ENCODE measurements around the gene OR4D5. TPM values are rescaled to one million over a fixed set of nuclear protein-coding genes. Genes with fewer than 3 reads are reported as not detected.

Gene OR4D5
- total RNA-seq, 1 donor from 2014 or later = not detected

GRCh38 chr11:123905826-123906225 lies 33.6 kb upstream of the OR4D5 start:
- no peaks in the 10 kb centered on the region for H3K36me3 ChIP-seq (ENCODE audit: control insufficient read depth, insufficient read depth, low read length)
- no peak for DNase-seq (ENCODE audit: low read depth)
- no peak overlapping the region for H3K4me3 ChIP-seq (ENCODE audit: low read depth, low read length)
- H3K27me3 ChIP-seq (ENCODE audit: control insufficient read depth, insufficient read depth, low read length) = no peaks in the 10 kb centered on the region
- TF ChIP-seq CTCF (IDR thresholded peaks at IDR 0.05; ENCODE audit: insufficient read depth, low read length, poor library complexity, severe bottlenecking) = no peak

GRCh38 chr11:123920943-123921342 lies 18.5 kb upstream of the OR4D5 start:
- Histone ChIP-seq H3K4me3 (ENCODE audit: low read depth, low read length) (no peak overlapping the region), H3K36me3 (ENCODE audit: control insufficient read depth, insufficient read depth, low read length) (no peaks in the 10 kb centered on the region), H3K27me3 (ENCODE audit: control insufficient read depth, insufficient read depth, low read length) (no peaks in the 10 kb centered on the region)
- no peak for TF ChIP-seq CTCF (IDR thresholded peaks at IDR 0.05; ENCODE audit: insufficient read depth, low read length, poor library complexity, severe bottlenecking)
- DNase-seq (ENCODE audit: low read depth) = no peak

- H3K27me3 ChIP-seq (ENCODE audit: control insufficient read depth, insufficient read depth, low read length) = no peaks in the 10 kb centered on the region
- TF ChIP-seq CTCF (IDR thresholded peaks at IDR 0.05; ENCODE audit: insufficient read depth, low read length, poor library complexity, severe bottlenecking) = no peak
- DNase-seq (ENCODE audit: low read depth) = no peak
Measured at GRCh38 chr11:123924027-123924426, 15.4 kb upstream of the OR4D5 start.

GRCh38 chr11:123942413-123942812 lies 3.0 kb downstream of the OR4D5 start:
- H3K36me3 ChIP-seq (ENCODE audit: control insufficient read depth, insufficient read depth, low read length) = no peaks in the 10 kb centered on the region
- no peak for DNase-seq (ENCODE audit: low read depth)
- H3K4me3 ChIP-seq (ENCODE audit: low read depth, low read length) = no peak overlapping the region
- no peaks in the 10 kb centered on the region for H3K27me3 ChIP-seq (ENCODE audit: control insufficient read depth, insufficient read depth, low read length)
- no peak for TF ChIP-seq CTCF (IDR thresholded peaks at IDR 0.05; ENCODE audit: insufficient read depth, low read length, poor library complexity, severe bottlenecking)

More at GRCh38 chr11:123924027-123924426, 15.4 kb upstream of the OR4D5 start:
- Histone ChIP-seq H3K4me3 (ENCODE audit: low read depth, low read length) (no peak overlapping the region), H3K36me3 (ENCODE audit: control insufficient read depth, insufficient read depth, low read length) (no peaks in the 10 kb centered on the region)

- no peaks in the 10 kb centered on the region for H3K36me3 ChIP-seq (ENCODE audit: control insufficient read depth, insufficient read depth, low read length)
- TF ChIP-seq CTCF (IDR thresholded peaks at IDR 0.05; ENCODE audit: insufficient read depth, low read length, poor library complexity, severe bottlenecking) = no peak
- H3K4me3 ChIP-seq (ENCODE audit: low read depth, low read length) = no peak within 1 kb of the TSS
- no peak for DNase-seq (ENCODE audit: low read depth)
- H3K27me3 ChIP-seq (ENCODE audit: control insufficient read depth, insufficient read depth, low read length) = no peaks in the 10 kb centered on the region
Measured at GRCh38 chr11:123943738-123944137, 4.3 kb downstream of the OR4D5 start, which contains the start of gene OR6T1. OR6T1 (minus strand) TSS chr11:123943838; CDS start chr11:123943838, 0 bp downstream.

- Histone ChIP-seq H3K36me3 (ENCODE audit: control insufficient read depth, insufficient read depth, low read length) (no peaks in the 10 kb centered on the region), H3K4me3 (ENCODE audit: low read depth, low read length) (no peak overlapping the region), H3K27me3 (ENCODE audit: control insufficient read depth, insufficient read depth, low read length) (no peaks in the 10 kb centered on the region)
- DNase-seq (ENCODE audit: low read depth) = no peak
- no peak for TF ChIP-seq CTCF (IDR thresholded peaks at IDR 0.05; ENCODE audit: insufficient read depth, low read length, poor library complexity, severe bottlenecking)
Measured at GRCh38 chr11:123945132-123945531, 5.7 kb downstream of the OR4D5 start.

Measured in kidney epithelial cell (primary cell).